ENCODE measurements around the gene OTUD3. TPM values are rescaled to one million over a fixed set of nuclear protein-coding genes. Genes with fewer than 3 reads are reported as not detected.

The OTUD3 gene
- total RNA-seq, 4 donors from 2014 or later: 3.9 to 7.3 (median 5.9) TPM

GRCh38 chr1:19920132-19920710 is 38.0 kb downstream of the OTUD3 start:
- no peak for TF ChIP-seq CTCF (IDR thresholded peaks at IDR 0.05; ENCODE audit: low read depth)

- no peak for TF ChIP-seq CTCF (IDR thresholded peaks at IDR 0.05; ENCODE audit: low read depth)
Observed at GRCh38 chr1:19921310-19921709, 39.1 kb downstream of the OTUD3 start.

DNA sequence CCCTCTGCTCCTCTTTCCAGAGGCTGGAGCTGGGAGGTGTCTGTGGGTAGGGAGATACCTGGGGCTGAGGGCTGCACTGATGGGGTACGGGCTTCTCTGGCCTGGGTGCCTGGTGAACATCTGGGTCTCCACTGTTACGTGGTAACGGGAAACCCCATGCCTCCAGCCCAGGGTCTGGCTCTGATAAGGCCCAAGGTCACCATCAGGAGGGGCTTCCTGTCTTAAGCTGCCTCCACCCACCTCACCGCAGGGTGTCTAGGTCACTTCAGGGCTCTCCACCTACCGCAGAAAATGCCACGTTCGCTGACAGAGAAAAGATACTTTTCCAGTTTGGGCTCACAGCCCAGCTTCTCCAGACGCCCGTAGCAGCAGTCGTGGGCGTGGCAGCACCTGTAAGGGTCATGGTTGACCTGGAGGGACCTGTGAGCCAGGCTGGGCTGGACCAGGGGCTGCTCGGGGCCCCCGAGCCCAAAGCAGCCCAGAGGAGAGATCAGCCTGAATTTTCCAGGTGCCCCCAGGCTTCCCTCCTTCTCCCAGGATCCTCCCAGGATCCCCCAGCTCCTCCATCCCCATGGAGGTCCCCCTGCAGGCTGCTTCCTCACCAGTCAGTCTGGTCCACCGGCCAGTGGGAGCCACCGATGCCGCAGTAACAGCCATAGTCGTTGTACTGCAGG is 40.0 kb downstream of the OTUD3 start:
- TF ChIP-seq CTCF (IDR thresholded peaks at IDR 0.05; ENCODE audit: low read depth): no peak

DNA sequence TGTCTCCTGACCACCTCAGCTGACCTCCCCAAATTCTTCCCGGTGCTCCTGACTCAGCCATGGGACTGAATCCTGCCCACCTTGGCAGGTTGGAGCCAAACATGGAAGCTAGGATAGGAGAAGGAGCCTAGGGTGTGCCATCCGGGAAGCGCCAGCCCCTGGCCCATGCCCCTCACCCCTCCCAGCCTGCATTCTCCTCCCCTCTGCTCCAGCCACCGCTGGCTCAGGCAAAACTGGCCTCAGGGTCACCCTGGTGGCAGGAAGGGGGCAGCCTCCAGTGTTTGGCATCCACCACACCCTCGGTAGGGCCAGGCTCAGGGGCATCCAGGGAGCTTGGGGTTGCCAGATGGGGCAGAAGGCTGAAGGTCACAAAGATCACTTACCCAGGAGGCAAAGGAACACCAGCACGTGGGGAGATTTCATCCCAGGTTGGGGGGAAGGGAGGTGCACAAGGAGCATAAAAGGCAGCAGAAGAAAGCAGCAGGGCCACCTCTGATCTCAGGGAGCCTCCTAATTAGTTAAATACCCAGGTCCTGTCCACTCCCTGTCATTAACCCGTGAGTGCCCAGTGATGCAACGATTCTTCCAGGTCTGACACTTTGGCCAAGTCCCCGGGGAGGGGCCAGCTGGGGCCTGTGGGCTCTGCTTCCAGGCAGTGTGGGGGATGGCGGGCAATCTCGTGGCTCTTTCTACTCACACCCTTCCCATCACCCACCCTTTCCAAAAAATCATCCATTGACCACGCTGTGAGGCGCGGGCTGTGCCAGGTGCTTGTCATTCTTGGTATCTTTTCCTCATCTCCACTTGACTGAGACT is 41.1 kb downstream of the OTUD3 start, which contains the start of gene PLA2G2E:
PLA2G2E (minus strand) TSS at position 481 of the 816 bp plus-strand sequence; CDS start at position 423, 58 bp downstream.
- TF ChIP-seq CTCF (IDR thresholded peaks at IDR 0.05; ENCODE audit: low read depth): no peak

- TF ChIP-seq CTCF (IDR thresholded peaks at IDR 0.05; ENCODE audit: low read depth): no peak
Observed at GRCh38 chr1:19923953-19924346, 41.8 kb downstream of the OTUD3 start.

GRCh38 chr1:19925342-19926070 is 43.3 kb downstream of the OTUD3 start:
- no peak for TF ChIP-seq CTCF (IDR thresholded peaks at IDR 0.05; ENCODE audit: low read depth)
